ENCODE measurements around the gene ERH. TPM values are rescaled to one million over a fixed set of nuclear protein-coding genes. Genes with fewer than 3 reads are reported as not detected.

The ERH gene
- total RNA-seq, 1 experiment from 2014 or later = 352 TPM

DNA sequence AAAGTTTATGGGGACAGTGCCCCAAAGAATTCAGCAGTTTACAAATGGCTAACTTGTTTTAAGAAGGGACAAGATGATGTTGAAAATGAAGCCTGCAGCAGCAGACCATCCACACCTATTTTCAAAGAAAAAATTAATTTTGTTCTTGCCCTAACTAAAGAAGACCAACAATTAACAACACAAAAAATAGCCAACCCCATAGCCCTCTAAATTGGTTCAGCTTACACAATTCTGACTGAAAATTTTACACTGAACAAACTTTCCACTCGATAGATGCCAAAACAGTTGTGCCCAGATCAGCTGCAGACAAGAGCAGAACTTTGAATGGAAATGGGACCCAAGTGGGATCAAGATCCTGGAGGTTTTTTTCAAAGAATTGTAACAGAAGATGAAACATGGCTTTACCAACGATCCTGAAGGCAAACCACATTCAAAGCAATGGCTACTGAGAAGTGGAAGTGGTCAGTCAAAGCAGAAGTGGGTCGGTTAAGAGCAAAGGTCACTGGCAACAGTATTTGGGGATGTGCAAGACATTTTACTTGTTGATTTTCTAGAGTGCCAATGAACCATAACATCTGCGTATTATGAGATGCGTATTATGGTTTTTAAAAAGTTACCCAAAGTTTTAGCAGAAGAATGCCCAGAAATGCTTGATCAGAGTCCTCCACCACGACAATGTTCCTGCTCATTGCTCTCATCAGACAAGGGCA is 30.3 kb upstream of the ERH start:
- Histone ChIP-seq H3K4me1 (ENCODE audit: control insufficient read depth in 1 of 2, insufficient read depth in 2 of 2, low read length in 2 of 2) (no peaks in the 10 kb centered on the region), H3K27me3 (ENCODE audit: insufficient read depth, low read length) (no peaks in the 10 kb centered on the region), H3K9me3 (ENCODE audit: control insufficient read depth in 1 of 2, insufficient read depth in 1 of 2, low read depth in 1 of 2, low read length in 2 of 2) (no peaks in the 10 kb centered on the region), H3K9ac (ENCODE audit: low read length) (no peak overlapping the region), H3K4me3 (replicated peaks in 1 of 2; ENCODE audit: low read depth in 1 of 2, low read length in 2 of 2) (no peak overlapping the region), H2AFZ (ENCODE audit: low read depth, low read length, poor library complexity, severe bottlenecking) (no peak overlapping the region), H3K36me3 (ENCODE audit: control insufficient read depth in 1 of 2, insufficient read depth in 2 of 2, low read length in 2 of 2) (peaks cover 3 to 14% of the 10 kb centered on the region in 2 experiments; a peak in 3 of 4 replicates), H4K20me1 (ENCODE audit: insufficient read depth) (no peaks in the 10 kb centered on the region), H3K4me2 (ENCODE audit: low read length) (no peak overlapping the region), H3K9me2 (ENCODE audit: insufficient read depth) (no peaks in the 10 kb centered on the region; the same call in 1 of the 2 replicates), H3K27ac (ENCODE audit: low read depth, low read length) (no peak overlapping the region), H3K79me2 (ENCODE audit: insufficient read depth, low read length) (peaks cover 61% of the 10 kb centered on the region)
- POLR2A ChIA-PET = no interaction called here
- ATAC-seq (no peak), DNase-seq (ENCODE audit: low read depth, low spot score) (no peak)
- RAD21 ChIA-PET (ENCODE audit: low non-redundant PET in 1 of 2, low total read pairs in 2 of 2, uncharacterized antibody in 2 of 2, unreplicated experiment in 2 of 2) = no interaction called here
- CTCF ChIA-PET = no interaction called here
- BruUV-seq (replicated peaks) = no TSS peak
- TF ChIP-seq, protein P1, sequence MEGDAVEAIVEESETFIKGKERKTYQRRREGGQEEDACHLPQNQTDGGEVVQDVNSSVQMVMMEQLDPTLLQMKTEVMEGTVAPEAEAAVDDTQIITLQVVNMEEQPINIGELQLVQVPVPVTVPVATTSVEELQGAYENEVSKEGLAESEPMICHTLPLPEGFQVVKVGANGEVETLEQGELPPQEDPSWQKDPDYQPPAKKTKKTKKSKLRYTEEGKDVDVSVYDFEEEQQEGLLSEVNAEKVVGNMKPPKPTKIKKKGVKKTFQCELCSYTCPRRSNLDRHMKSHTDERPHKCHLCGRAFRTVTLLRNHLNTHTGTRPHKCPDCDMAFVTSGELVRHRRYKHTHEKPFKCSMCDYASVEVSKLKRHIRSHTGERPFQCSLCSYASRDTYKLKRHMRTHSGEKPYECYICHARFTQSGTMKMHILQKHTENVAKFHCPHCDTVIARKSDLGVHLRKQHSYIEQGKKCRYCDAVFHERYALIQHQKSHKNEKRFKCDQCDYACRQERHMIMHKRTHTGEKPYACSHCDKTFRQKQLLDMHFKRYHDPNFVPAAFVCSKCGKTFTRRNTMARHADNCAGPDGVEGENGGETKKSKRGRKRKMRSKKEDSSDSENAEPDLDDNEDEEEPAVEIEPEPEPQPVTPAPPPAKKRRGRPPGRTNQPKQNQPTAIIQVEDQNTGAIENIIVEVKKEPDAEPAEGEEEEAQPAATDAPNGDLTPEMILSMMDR (IDR thresholded peaks at IDR 0.05 in 2 of 3, conservative IDR thresholded peaks at IDR 0.05 in 1 of 3; ENCODE audit: borderline replicate concordance in 1 of 3, insufficient read depth in 1 of 3, low read depth in 2 of 3, low read length in 2 of 3) = no peak
- TF ChIP-seq ZNF274 (IDR thresholded peaks at IDR 0.05; ENCODE audit: low read depth, low read length) = no peak
- no peak for TF ChIP-seq ZFX (IDR thresholded peaks at IDR 0.05)
- no peak for TF ChIP-seq EZH2phosphoT487 (IDR thresholded peaks at IDR 0.05; ENCODE audit: borderline replicate concordance)
- TF ChIP-seq YY1 (IDR thresholded peaks at IDR 0.05; ENCODE audit: extremely low read depth, insufficient replicate concordance, low read depth, low read length) = no peak
- TF ChIP-seq TCF7L2 (IDR thresholded peaks at IDR 0.05; ENCODE audit: borderline replicate concordance, extremely low read depth, insufficient read depth, insufficient read length) = no peak
- no peak for TF ChIP-seq JUND (IDR thresholded peaks at IDR 0.05)
- TF ChIP-seq EGR1 (IDR thresholded peaks at IDR 0.05; ENCODE audit: low read depth) = no peak
- no peak for TF ChIP-seq ELF1 (IDR thresholded peaks at IDR 0.05; ENCODE audit: borderline replicate concordance, low read depth)
- TF ChIP-seq EZH2 (IDR thresholded peaks at IDR 0.05) = no peak
- TF ChIP-seq, protein P2, sequence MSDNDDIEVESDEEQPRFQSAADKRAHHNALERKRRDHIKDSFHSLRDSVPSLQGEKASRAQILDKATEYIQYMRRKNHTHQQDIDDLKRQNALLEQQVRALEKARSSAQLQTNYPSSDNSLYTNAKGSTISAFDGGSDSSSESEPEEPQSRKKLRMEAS (IDR thresholded peaks at IDR 0.05) = no peak
- TF ChIP-seq POLR2A (IDR thresholded peaks at IDR 0.05; ENCODE audit: borderline replicate concordance, extremely low read depth, insufficient read depth, insufficient read length) = no peak
- no peak for TF ChIP-seq FOSL1 (IDR thresholded peaks at IDR 0.05; ENCODE audit: low read depth)
- TF ChIP-seq, protein P3, sequence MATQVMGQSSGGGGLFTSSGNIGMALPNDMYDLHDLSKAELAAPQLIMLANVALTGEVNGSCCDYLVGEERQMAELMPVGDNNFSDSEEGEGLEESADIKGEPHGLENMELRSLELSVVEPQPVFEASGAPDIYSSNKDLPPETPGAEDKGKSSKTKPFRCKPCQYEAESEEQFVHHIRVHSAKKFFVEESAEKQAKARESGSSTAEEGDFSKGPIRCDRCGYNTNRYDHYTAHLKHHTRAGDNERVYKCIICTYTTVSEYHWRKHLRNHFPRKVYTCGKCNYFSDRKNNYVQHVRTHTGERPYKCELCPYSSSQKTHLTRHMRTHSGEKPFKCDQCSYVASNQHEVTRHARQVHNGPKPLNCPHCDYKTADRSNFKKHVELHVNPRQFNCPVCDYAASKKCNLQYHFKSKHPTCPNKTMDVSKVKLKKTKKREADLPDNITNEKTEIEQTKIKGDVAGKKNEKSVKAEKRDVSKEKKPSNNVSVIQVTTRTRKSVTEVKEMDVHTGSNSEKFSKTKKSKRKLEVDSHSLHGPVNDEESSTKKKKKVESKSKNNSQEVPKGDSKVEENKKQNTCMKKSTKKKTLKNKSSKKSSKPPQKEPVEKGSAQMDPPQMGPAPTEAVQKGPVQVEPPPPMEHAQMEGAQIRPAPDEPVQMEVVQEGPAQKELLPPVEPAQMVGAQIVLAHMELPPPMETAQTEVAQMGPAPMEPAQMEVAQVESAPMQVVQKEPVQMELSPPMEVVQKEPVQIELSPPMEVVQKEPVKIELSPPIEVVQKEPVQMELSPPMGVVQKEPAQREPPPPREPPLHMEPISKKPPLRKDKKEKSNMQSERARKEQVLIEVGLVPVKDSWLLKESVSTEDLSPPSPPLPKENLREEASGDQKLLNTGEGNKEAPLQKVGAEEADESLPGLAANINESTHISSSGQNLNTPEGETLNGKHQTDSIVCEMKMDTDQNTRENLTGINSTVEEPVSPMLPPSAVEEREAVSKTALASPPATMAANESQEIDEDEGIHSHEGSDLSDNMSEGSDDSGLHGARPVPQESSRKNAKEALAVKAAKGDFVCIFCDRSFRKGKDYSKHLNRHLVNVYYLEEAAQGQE (IDR thresholded peaks at IDR 0.05; ENCODE audit: low read depth) = no peak
- TF ChIP-seq POLR2AphosphoS5 (IDR thresholded peaks at IDR 0.05; ENCODE audit: low read depth, low read length) = no peak
- TF ChIP-seq, protein P4, sequence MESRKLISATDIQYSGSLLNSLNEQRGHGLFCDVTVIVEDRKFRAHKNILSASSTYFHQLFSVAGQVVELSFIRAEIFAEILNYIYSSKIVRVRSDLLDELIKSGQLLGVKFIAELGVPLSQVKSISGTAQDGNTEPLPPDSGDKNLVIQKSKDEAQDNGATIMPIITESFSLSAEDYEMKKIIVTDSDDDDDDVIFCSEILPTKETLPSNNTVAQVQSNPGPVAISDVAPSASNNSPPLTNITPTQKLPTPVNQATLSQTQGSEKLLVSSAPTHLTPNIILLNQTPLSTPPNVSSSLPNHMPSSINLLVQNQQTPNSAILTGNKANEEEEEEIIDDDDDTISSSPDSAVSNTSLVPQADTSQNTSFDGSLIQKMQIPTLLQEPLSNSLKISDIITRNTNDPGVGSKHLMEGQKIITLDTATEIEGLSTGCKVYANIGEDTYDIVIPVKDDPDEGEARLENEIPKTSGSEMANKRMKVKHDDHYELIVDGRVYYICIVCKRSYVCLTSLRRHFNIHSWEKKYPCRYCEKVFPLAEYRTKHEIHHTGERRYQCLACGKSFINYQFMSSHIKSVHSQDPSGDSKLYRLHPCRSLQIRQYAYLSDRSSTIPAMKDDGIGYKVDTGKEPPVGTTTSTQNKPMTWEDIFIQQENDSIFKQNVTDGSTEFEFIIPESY (IDR thresholded peaks at IDR 0.05; ENCODE audit: extremely low read depth, insufficient replicate concordance, low read length) = no peak
- no peak for TF ChIP-seq SP1 (IDR thresholded peaks at IDR 0.05; ENCODE audit: low read depth)
- TF ChIP-seq CBX3 (IDR thresholded peaks at IDR 0.05; ENCODE audit: low read depth) = no peak
- intact Hi-C loops (cut with micrococcal nuclease) = no loop called here

All from HCT116 (cell line).